OCI-LY7 (cell line): ENCODE data around the gene SATL1. TPM values are rescaled to one million over a fixed set of nuclear protein-coding genes. Genes with fewer than 3 reads are reported as not detected.

ENCODE experiments used
- BruUV-seq: library from RNA; stranded (reverse); fragments of 400-500 nt; replicated peaks from 2 replicates; lab custom pipeline; 2021; lab: Mats Ljungman, UMichigan
- CTCF ChIA-PET: fragments of 300-600 bp; sonication (Branson Sonifier 250); formaldehyde crosslinking; loops from one replicate; lab custom pipeline; 2022; ENCODE audit warnings: antibody characterized with exemption; ENCODE audit not compliant: unreplicated experiment; lab: Charles Lee
- POLR2A ChIA-PET: fragments of 300-600 bp; sonication (Branson Sonifier 250); formaldehyde crosslinking; loops from one replicate; lab custom pipeline; 2022; ENCODE audit warnings: antibody characterized with exemption; lab: Charles Lee
- DNase-seq: peaks from one replicate; pipeline ENCODE4 v3.0.0-alpha.2; 2015; ENCODE audit warnings: low spot score
- H2AFZ ChIP-seq: fragments of 200-600 bp; sonication (generic), shearing (Covaris generic); 2 replicates; pipeline ENCODE4 v1.6.1; 2014; ENCODE audit warnings: mild to moderate bottlenecking, antibody characterized with exemption, low read length, moderate library complexity
- H3K27ac ChIP-seq: fragments of 200-600 bp; sonication (generic); 2 replicates; pipeline ENCODE4 v1.5.1; 2014; ENCODE audit warnings: mixed run types, low read depth, mild to moderate bottlenecking, moderate library complexity, low read length, inconsistent platforms; ENCODE audit not compliant: poor library complexity, severe bottlenecking
- H3K36me3 ChIP-seq: fragments of 200-600 bp; sonication (generic); 2 replicates; pipeline ENCODE4 v1.6.1; 2014; ENCODE audit warnings: mild to moderate bottlenecking, antibody characterized with exemption, low read length, moderate library complexity, mixed read lengths; ENCODE audit not compliant: insufficient read depth
- H3K4me1 ChIP-seq: fragments of 200-600 bp; sonication (generic); 2 replicates; pipeline ENCODE4 v1.5.1; 2014; ENCODE audit warnings: mild to moderate bottlenecking, low read length; ENCODE audit not compliant: insufficient read depth, poor library complexity, severe bottlenecking
- H3K4me2 ChIP-seq: fragments of 200-600 bp; sonication (generic); 2 replicates; pipeline ENCODE4 v1.6.1; 2014; ENCODE audit warnings: mild to moderate bottlenecking, low read length
- H3K4me3 ChIP-seq: fragments of 200-600 bp; sonication (generic); 2 replicates; pipeline ENCODE4 v1.5.1; 2014; ENCODE audit warnings: mild to moderate bottlenecking, low read depth, low read length; ENCODE audit not compliant: poor library complexity, severe bottlenecking
- H3K79me2 ChIP-seq: fragments of 200-600 bp; sonication (generic); 2 replicates; pipeline ENCODE4 v1.6.1; 2016; ENCODE audit warnings: low read depth, mild to moderate bottlenecking, low read length, moderate library complexity, mixed read lengths; ENCODE audit not compliant: insufficient read depth
- H3K9me2 ChIP-seq: fragments of 200-600 bp; sonication (generic); 2 replicates; pipeline ENCODE4 v1.6.1; 2016; ENCODE audit warnings: mild to moderate bottlenecking, low read length, mixed read lengths; ENCODE audit not compliant: insufficient read depth
- H3K9me3 ChIP-seq: fragments of 200-600 bp; sonication (generic); 2 replicates; pipeline ENCODE4 v1.6.1; 2014; ENCODE audit warnings: mild to moderate bottlenecking, mixed run types, low read length, mixed read lengths
- H4K20me1 ChIP-seq: fragments of 200-600 bp; sonication (generic); 2 replicates; pipeline ENCODE4 v1.6.1; 2014; ENCODE audit warnings: mild to moderate bottlenecking, antibody characterized with exemption, low read length, moderate library complexity, mixed read lengths; ENCODE audit not compliant: insufficient read depth
- CTCF ChIP-seq: fragments of 200-600 bp; sonication (generic); conservative IDR thresholded peaks from 2 replicates; pipeline ENCODE4 v1.5.1; 2014; ENCODE audit warnings: mild to moderate bottlenecking, antibody characterized with exemption, low read length, moderate library complexity, mixed read lengths
- EZH2phosphoT487 ChIP-seq: fragments of 200-600 bp; sonication (generic); IDR thresholded peaks from 2 replicates; pipeline ENCODE4 v1.6.1; 2018; ENCODE audit warnings: low read depth, borderline replicate concordance, mild to moderate bottlenecking, mixed run types, antibody characterized with exemption, low read length, moderate library complexity, mixed read lengths
- intact Hi-C: fragments of 100-400 bp; cut with micrococcal nuclease; formaldehyde crosslinking; loops from one replicate; pipeline ENCODE4 v1.10.0; 2022; ENCODE audit not compliant: unreplicated experiment
- total RNA-seq, 2 experiments: library from RNA; depleted of rRNA in 1 of 2; stranded (reverse); fragments of >200 nt in 1 of 2; shearing (Covaris generic) in 1 of 2; gene quantifications; 2 replicates each; pipeline ENCODE4 v1.2.3, GENCODE V29; 2014 to 2022

SATL1 gene
- total RNA-seq, 2 experiments from 2014 or later: 0.17 TPM; not detected in 1

- H3K4me3 ChIP-seq: no peak overlapping the region
- no peak for TF ChIP-seq EZH2phosphoT487
- no peak for TF ChIP-seq CTCF
- no TSS peak for BruUV-seq
- DNase-seq: no peak
- H3K9me3 ChIP-seq: no peaks in the 10 kb centered on the region
- H3K9me2 ChIP-seq: no peaks in the 10 kb centered on the region
- H3K27ac ChIP-seq: no peak overlapping the region
- no peaks in the 10 kb centered on the region for H3K79me2 ChIP-seq
- CTCF ChIA-PET: no interaction called here
- no peaks in the 10 kb centered on the region for H3K4me1 ChIP-seq
- no peak overlapping the region for H3K4me2 ChIP-seq
- no peaks in the 10 kb centered on the region for H4K20me1 ChIP-seq
- POLR2A ChIA-PET: interaction anchor here (0.6 kb wide), 1 partner anchor 292 kb away, joined by 3 read pairs; no protein-coding TSS in a partner anchor
- H3K36me3 ChIP-seq: no peaks in the 10 kb centered on the region
- H2AFZ ChIP-seq: no peak overlapping the region
- intact Hi-C loops: no loop called here
Observed at GRCh38 chrX:85114171-85114570, 129.4 kb downstream of the SATL1 start.

GRCh38 chrX:85113746-85114145 is 129.8 kb downstream of the SATL1 start:
- H3K36me3 ChIP-seq: no peaks in the 10 kb centered on the region
- no peak for TF ChIP-seq CTCF
- no peak for TF ChIP-seq EZH2phosphoT487
- POLR2A ChIA-PET: no interaction called here
- CTCF ChIA-PET: no interaction called here
- no peak overlapping the region for H3K4me2 ChIP-seq
- BruUV-seq: no TSS peak
- no peaks in the 10 kb centered on the region for H3K9me3 ChIP-seq
- H4K20me1 ChIP-seq: no peaks in the 10 kb centered on the region
- H3K27ac ChIP-seq: no peak overlapping the region
- H3K4me1 ChIP-seq: no peaks in the 10 kb centered on the region
- H3K79me2 ChIP-seq: no peaks in the 10 kb centered on the region
- intact Hi-C loops: no loop called here
- no peak overlapping the region for H2AFZ ChIP-seq
- no peak overlapping the region for H3K4me3 ChIP-seq
- DNase-seq: no peak
- H3K9me2 ChIP-seq: no peaks in the 10 kb centered on the region

- no peak for DNase-seq
- Histone ChIP-seq H3K36me3 (no peaks in the 10 kb centered on the region), H4K20me1 (no peaks in the 10 kb centered on the region), H3K4me1 (no peaks in the 10 kb centered on the region), H3K27ac (no peak overlapping the region), H3K9me2 (no peaks in the 10 kb centered on the region), H3K4me2 (no peak overlapping the region), H2AFZ (no peak overlapping the region), H3K9me3 (no peaks in the 10 kb centered on the region), H3K4me3 (no peak overlapping the region), H3K79me2 (no peaks in the 10 kb centered on the region)
- TF ChIP-seq CTCF: no peak
- TF ChIP-seq EZH2phosphoT487: no peak
- ChIA-PET POLR2A (no interaction called here), CTCF (no interaction called here)
- intact Hi-C loops: no loop called here
- BruUV-seq: no TSS peak
Observed at GRCh38 chrX:85112293-85112692, 131.3 kb downstream of the SATL1 start.
